IPS-NIHi7 (cell line): ENCODE results near the gene MAPRE2.
"Not testable (repeated sequence)": the region's sequence is repeated elsewhere in the genome, so short reads cannot be mapped to it uniquely, and the experiment has no call there.

Source experiments
- DNase-seq: peaks from one replicate; pipeline ENCODE4 v3.0.0; 2012; ENCODE audit warnings: mixed read lengths; ENCODE audit errors: extremely low spot score

The MAPRE2 gene

DNA sequence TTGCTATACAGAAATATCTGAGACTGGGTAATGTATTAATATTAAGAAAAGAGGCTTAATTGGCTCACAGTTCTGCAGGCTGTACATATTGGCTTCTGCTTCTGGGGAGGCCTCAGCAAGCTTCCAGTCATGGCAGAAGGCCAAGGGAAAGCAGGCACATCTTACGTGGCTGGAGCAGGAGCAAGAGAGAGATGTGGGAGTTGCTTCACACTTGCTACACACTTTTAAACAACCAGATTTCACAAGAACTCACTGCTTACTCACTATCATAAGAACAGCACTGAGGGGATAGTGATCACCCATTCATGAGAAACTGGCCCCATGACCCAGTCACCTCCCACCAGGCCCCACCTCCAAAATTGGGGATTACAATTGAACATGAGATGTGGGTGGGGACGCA, 50.6 kb downstream of the MAPRE2 start:
- no peak for DNase-seq

- DNase-seq, result no peak
Observed at GRCh38 chr18:35095983-35096676, 54.9 kb downstream of the MAPRE2 start.

DNA sequence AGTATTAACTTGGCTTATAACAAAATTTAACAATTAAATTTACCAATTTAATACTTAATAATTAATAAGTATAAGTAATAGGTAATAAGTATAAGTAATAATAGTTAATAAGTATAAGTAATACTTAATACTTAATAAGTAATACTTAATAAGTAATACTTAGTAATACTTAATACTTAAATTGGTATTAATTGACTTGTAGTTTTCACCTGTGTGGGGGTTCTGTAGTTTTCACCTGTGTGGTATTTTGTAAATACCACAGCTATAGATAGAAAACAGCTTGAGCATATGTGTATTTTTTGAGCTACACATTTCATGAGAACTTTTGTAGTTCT, 55.4 kb downstream of the MAPRE2 start:
- no peak for DNase-seq

- no peak for DNase-seq
Observed at GRCh38 chr18:35097195-35097594, 56.0 kb downstream of the MAPRE2 start.

DNA sequence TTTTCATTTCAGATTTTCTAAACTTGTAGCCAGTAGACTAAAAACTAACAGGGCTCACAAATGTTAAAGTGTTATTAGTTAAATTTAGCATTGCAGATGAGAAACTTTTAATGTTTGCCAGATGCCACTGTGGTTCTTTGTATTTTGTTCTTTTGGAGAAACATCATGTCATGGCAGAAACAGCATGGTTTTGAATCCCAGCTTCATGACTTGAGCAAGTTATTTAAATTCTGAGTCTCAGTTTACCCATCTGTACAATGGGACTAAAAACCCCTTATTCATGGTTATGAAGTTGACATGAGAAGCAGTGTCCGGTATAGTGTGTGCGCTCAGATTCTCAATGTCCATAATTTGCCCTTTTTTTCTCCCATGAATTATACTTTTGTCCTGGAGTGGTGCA, 56.5 kb downstream of the MAPRE2 start:
- DNase-seq, result no peak

- no peak for DNase-seq
Observed at GRCh38 chr18:35099911-35100310, 58.7 kb downstream of the MAPRE2 start.

DNA sequence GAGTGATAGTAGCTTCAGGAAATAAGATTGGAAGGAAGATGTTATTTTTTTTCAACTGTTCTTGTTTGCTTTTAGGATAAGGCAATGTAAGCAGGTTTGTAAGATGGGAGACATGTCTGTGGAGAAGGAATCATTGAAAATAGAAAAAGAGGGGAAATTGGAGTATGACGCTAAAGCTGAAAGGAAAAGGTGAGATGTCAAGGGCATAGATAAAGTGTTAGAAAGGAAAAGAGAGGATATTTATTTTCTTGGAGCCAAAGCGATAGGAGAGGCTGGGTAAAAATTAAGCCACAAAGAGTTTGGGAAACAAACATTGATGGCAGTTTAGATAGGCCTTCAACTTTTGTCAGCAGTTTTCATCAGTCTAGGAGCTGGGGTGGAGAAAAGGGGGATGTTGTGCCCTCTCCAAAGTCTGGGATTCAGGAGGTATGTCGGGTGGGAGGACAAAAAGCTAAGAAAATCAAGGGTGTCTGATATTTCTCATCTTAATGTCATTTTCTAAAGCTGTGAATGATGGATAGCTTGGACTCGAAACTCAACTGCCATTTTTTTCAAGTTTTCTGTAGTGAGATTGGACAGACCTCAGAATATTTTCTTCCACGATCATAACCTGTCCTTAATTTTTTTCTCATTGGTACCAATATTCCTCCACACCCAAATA, 63.3 kb downstream of the MAPRE2 start:
- DNase-seq, result no peak

DNA sequence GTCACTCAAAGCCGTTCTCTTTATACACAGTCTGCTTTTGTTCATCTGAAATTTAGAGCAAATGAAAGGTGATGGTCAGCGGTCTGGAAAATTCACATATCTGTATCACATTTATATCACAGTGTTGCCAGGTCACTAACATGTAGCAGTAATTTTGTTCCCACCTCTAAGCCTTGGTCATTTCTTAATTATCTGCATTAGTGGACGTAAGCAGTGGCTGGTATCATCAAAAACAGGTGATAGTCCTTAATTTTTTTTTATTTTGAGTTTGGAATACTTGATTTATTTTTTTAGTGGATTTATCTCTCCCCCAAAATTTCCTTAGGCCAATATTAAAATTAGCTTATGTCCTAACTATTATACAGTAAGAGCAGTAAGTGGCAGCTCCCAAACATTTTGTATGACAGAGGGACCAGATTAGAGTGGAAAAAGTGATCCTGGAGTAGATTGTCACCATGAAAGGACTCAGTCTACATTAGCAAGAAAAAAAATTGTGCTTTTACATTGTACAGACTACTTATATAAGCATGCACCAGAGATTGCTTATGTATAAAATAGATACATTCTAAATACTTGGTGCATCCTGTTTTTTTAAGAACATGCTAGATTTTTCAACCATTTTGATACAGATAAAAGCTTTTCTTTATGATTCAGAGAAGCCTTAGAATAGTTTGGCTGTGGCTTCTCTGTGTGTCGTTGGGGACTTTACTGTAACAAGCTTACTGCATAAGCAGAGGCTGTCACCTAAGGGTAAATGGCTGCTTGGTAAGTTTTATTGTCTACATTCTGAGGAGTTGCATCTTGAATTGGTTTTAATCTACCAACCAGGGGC, 65.0 kb downstream of the MAPRE2 start:
- no peak for DNase-seq

DNA sequence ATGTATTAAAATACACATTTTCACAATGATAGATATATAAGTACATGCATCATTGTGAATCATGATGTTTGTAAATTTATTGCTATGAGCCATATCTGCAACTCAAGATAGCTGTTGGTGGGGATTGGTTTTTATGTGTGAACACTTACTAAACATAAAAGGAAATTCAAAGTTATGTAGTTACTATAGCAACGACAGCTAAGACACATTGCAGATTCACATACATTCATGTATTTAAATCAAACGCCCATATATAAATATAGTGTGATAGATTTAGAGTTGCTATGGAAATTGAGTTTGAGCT, 65.6 kb downstream of the MAPRE2 start:
- DNase-seq, result no peak

DNA sequence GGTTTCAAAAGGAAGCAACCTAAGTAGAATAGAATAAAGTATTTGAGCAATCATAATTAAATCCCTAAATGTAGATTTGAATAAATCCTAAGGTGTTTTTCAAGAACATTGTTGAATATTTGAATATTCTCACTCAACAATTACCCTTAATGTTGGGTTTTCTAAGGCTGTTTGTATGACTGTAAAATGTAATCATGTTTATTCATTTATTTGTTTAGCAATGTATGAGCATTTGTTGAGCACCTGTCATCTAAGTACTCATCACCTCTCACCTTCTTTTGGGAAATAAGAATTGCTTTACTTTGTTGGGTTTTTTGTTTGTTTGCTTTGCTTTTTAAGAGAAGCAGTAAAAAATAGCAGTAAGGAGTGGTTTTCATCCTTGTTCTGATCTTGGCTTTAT, 66.0 kb downstream of the MAPRE2 start:
- DNase-seq, result no peak

DNA sequence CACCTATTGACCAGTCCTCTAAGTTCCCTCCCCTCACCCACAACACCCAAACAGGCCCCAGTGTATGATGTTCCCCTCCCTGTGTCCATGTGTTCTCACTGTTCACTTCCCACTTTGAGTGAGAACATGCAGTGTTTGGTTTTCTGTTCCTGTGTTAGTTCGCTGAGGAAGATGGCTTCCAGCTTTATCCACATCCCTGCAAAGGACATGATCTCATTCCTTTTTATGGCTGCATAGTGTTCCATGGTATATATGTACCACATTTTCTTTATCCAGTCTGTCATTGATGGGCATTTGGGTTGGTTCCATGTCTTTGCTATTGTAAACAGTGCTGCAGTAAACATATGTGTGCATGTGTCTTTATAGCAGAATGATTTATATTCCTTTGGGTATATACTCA, 66.9 kb downstream of the MAPRE2 start:
- not testable (repeated sequence) for DNase-seq

- DNase-seq, result no peak
Observed at GRCh38 chr18:35110059-35110458, 68.8 kb downstream of the MAPRE2 start.

DNA sequence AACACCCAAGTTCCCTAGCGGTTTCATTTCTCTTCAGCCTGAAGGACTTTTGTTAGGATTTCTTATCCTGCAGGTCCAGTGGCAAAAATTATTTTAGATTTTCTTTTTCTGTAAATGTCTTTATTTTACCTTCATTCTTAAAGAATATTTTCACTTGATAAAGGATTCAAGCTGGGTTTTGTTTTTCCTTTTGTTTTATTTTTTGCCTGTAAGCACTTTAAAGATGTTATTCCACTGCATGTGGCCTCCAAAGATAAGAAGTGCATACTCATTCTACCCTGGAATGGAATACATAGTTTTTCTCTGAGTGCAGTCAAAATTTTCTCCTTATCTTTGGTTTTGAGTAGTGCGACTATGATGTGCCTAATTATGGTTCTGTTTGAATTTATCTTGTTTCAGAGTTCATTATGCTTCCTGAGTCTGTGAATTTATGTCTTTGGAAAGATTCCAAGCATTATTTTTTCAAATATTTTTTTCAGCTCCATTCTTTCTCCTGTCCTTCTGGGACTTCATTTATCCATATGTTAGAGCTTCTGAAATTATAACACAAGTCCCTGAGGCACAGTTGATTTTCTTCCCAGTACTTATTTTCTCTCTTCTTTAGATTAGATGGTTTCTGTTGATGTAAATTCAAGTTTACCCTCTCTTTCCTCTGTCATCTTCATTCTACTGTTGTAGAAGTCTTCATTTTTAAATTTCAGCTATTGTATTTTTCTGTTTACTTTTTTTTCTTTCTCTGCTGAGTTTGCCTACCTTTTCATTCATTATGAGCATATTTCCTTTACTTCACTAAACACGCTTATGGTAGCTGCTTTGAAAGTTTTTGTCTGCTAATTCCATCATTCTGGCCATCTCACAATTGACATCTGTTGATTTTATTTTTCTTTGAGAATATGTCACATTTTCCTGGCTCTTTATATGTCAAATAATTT, 69.6 kb downstream of the MAPRE2 start:
- DNase-seq, result no peak

DNA sequence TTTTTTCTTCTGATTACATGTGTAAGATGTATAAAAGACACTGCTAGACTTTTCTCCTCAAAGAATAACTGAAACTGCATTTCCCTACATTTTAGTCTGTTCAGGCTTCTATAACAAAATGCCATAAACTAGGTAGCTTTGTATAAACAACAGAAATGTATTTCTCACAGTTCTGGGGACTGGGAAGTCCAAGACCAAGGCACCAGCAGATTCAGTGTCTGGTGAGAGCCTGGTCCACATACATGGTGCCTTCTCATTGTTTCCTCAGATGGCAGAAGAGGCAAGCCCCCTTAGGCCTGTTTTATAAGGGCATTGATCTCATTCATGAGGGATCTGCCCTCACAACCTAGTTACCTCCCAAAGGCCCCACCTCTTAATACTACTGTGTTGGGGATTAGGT, 71.5 kb downstream of the MAPRE2 start:
- DNase-seq, result no peak

- no peak for DNase-seq
Observed at GRCh38 chr18:35114305-35114704, 73.1 kb downstream of the MAPRE2 start.

- DNase-seq, result no peak
Observed at GRCh38 chr18:35116784-35117318, 75.6 kb downstream of the MAPRE2 start.

DNA sequence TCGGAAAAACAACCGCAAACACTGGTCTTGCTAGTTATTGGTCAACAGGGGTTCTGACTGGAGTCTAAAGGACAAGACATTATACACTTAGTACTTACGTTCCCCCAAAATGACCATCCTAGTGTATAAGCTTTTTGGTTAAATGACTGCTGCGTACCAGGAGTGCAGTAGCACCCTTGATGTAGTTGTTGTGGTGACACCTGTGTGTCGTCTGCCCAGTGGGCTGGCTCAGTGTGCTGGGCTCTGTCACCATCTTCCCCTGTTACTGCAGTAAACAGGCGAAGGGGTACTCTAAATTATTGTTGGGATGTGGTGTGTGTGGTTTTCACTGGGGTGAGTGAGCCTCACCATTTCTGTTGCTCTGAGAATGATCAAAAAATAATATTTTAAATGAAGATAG, 76.2 kb downstream of the MAPRE2 start:
- no peak for DNase-seq

DNA sequence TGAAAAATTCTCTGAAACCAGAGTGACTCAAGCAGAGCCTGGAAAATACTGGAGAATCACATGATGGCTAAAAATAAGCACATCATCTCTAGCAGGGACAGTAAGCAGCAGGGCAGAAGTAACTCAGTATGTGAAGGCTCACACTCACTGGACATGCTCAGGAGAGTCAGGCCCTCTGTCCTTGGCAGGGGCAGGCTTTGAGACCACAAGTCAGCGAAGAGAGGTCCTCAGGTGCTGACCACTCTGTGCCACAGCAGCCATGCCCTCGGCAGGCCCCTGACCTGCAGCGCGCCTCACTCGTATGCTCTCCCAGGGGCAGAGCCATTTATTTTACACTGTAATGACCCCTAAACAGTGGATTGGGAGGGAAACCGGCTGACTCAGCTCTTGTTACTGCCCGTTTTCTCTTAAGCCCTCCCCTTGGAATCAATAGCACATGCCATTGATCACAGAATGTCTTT, 76.8 kb downstream of the MAPRE2 start:
- DNase-seq, result no peak

DNA sequence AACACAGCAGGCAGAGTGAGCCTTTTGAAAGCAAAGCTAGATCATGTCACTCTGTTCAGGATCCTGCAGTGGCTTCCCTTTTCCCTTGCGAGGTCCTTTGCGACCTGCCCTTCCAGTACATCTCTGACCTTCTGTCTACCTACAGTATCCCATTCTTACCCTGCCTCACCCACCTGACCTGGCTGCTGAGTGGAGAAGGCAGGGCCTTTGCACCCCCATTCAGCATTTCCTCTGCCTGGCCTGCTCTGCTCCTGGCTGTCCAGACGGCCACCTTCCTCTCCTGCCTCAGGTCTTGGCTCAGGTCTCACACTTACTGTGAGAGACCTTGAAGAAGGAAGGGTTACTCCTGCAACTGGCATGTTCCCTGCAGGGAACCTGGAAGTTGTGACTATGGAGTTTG, 77.4 kb downstream of the MAPRE2 start:
- DNase-seq, result no peak

DNA sequence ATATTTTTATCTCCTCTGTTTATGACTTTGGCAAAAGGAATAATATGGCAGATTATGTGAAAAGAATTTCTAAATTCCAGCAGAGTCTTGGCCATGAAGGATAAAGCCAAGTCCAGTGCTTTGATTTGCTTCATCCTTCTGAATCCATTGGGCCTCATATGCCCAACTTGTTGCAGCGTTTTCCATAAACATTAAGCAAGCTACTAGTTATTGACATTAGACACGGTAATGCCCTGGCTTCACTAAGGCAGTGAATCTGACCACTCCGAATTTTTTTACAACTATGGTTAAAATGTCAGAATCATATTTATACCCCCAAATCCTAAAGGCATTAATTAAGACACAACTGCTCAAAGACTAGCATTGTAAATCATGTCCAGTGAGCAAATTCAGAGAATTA, 79.8 kb downstream of the MAPRE2 start:
- no peak for DNase-seq

- DNase-seq, result no peak
Observed at GRCh38 chr18:35121531-35121930, 80.3 kb downstream of the MAPRE2 start.
